ENCODE data around the gene CEP57L1. TPM values are rescaled to one million over a fixed set of nuclear protein-coding genes. Genes with fewer than 3 reads are reported as not detected.
A peak's percentile ranks its signal among the peaks of the same experiment; 100 is the strongest.

Gene CEP57L1
- total and polyA plus RNA-seq, 2 experiments from 2014 or later, result 17.1 to 20.2 TPM

GRCh38 chr6:109093732-109094415 is 1.4 kb upstream of the CEP57L1 start (continued):
- no peak for TF ChIP-seq ZNF462 (CRISPR knock-in tag; IDR thresholded peaks at IDR 0.05)
- no peak for TF ChIP-seq POLR2AphosphoS5 (IDR thresholded peaks at IDR 0.05; ENCODE audit: low read depth)
- no peak for TF ChIP-seq REST (IDR thresholded peaks at IDR 0.05; ENCODE audit: unreplicated experiment)

- peak; percentile 88 for ATAC-seq
- peaks cover 4% of the 10 kb centered on the region for H3K27me3 Mint-ChIP-seq (ENCODE audit: insufficient read depth, low read depth, poor library complexity)
- peak; percentile 93 for DNase-seq (ENCODE audit: low spot score)
- H3K4me3 Mint-ChIP-seq, result peak within 1 kb of the TSS; percentile 94
- 0 out of 2 replicates have a peak, but pooled peaks cover 3% of the 10 kb centered on the region for H3F3A ChIP-seq (replicated peaks; ENCODE audit: low read depth)
- peak within 1 kb of the TSS; percentile 99 for H3K27ac Mint-ChIP-seq
- no peaks in the 10 kb centered on the region for H3K36me3 ChIP-seq (ENCODE audit: insufficient read depth)
- H3K4me1 ChIP-seq (ENCODE audit: insufficient read depth), result peaks cover 12% of the 10 kb centered on the region
- H3K4me3 ChIP-seq, result peak within 1 kb of the TSS; percentile 92
- no peaks in the 10 kb centered on the region for H3K9me2 ChIP-seq (ENCODE audit: insufficient read depth)
- H2AFZ ChIP-seq, result peak within 1 kb of the TSS; percentile 87
- H3K27ac ChIP-seq (ENCODE audit: low read depth), result peak within 1 kb of the TSS; percentile 95
- peaks cover 19% of the 10 kb centered on the region for H3K79me2 ChIP-seq (replicated peaks; ENCODE audit: insufficient read depth)
- TF ChIP-seq JUNB (IDR thresholded peaks at IDR 0.05; ENCODE audit: unreplicated experiment) (no peak), CTCF (conservative IDR thresholded peaks at IDR 0.05; ENCODE audit: low read depth in 2 of 2) (0 out of 4 replicates have a peak, but pooled peaks of 1 of the 2 experiments have one; percentile 7), POLR2AphosphoS5 (IDR thresholded peaks at IDR 0.05; ENCODE audit: low read depth) (peak; percentile 75)
- H3K4me2 ChIP-seq, result peak within 1 kb of the TSS; percentile 91
- no peaks in the 10 kb centered on the region for H3K27me3 ChIP-seq (ENCODE audit: insufficient read depth)
- H3K9me3 Mint-ChIP-seq, result no peaks in the 10 kb centered on the region
- no peaks in the 10 kb centered on the region for H4K20me1 ChIP-seq (replicated peaks; ENCODE audit: insufficient read depth)
- peaks cover 22% of the 10 kb centered on the region for H3K4me1 Mint-ChIP-seq
- no peaks in the 10 kb centered on the region for H3K36me3 Mint-ChIP-seq (ENCODE audit: low read depth)
These were observed 781 bp upstream of the CEP57L1 start, which contains the start of gene SESN1 for GRCh38 chr6:109094416-109095035. TSS of gene SESN1 (minus strand) at chr6:109094846. CDS start at chr6:109094073, 773 bp downstream.

Data from GM23338 (cell line).